Endothelial cell of hepatic sinusoid (primary cell): ENCODE data around the gene PRDM4.
"Not testable (repeated sequence)": the region's sequence is repeated elsewhere in the genome, so short reads cannot be mapped to it uniquely, and the experiment has no call there.

Experiments
- in situ Hi-C: cut with HindIII; loops from 2 replicates; pipeline ENCODE4 v1.10.0; 2017; ENCODE audit warnings: low sequenced_read_pairs

PRDM4 gene

GRCh38 chr12:107702106-107702505 lies 58.8 kb downstream of the PRDM4 start:
- in situ Hi-C loops = no loop called here

- in situ Hi-C loops = not testable (repeated sequence)
Observed at GRCh38 chr12:107695772-107696171, 65.2 kb downstream of the PRDM4 start.

GRCh38 chr12:107685360-107686248 lies 75.3 kb downstream of the PRDM4 start, which contains the start of gene PWP1:
Gene PWP1, plus strand, starts transcription at chr12:107685799. Its CDS starts 101 bp downstream, at chr12:107685900.
- in situ Hi-C loops = loop anchor here (10.0 kb wide), 1 partner anchor 59 kb away; no protein-coding TSS in a partner anchor

- in situ Hi-C loops = loop anchor here (10.0 kb wide), 1 partner anchor 60 kb away; no protein-coding TSS in a partner anchor
Observed at GRCh38 chr12:107684990-107685359, 76.0 kb downstream of the PRDM4 start.

- in situ Hi-C loops = loop anchor here (10.0 kb wide), 1 partner anchor 61 kb away; no protein-coding TSS in a partner anchor
Observed at GRCh38 chr12:107684029-107684795, 76.7 kb downstream of the PRDM4 start.
